Measurements from ENCODE around the gene ABCC1.

- TF ChIP-seq CTCF (IDR thresholded peaks at IDR 0.05; ENCODE audit: low read depth, low read length, poor library complexity, severe bottlenecking) = no peak
- TF ChIP-seq EZH2phosphoT487 (IDR thresholded peaks at IDR 0.05; ENCODE audit: borderline replicate concordance, low read length) = no peak
Measured at GRCh38 chr16:15916323-15916722, 33.1 kb upstream of the ABCC1 start.

Measured in DOHH2 (cell line).